HepG2 (cell line): ENCODE results near the gene ASCC3. TPM values are rescaled to one million over a fixed set of nuclear protein-coding genes. Genes with fewer than 3 reads are reported as not detected.

Experiments
- ARID4A ChIP-seq: sonication (generic); formaldehyde crosslinking; IDR thresholded peaks from 2 replicates; pipeline ENCODE4 v1.5.0; 2020; ENCODE audit warnings: mild to moderate bottlenecking, missing genetic modification reagents, borderline replicate concordance
- KLF13 ChIP-seq: sonication (generic); formaldehyde crosslinking; IDR thresholded peaks from 2 replicates; pipeline ENCODE4 v1.4.0; 2020; ENCODE audit warnings: mild to moderate bottlenecking, missing genetic modification reagents
- RBM39 ChIP-seq: fragments of 200-400 bp; formaldehyde crosslinking; IDR thresholded peaks from one replicate; pipeline ENCODE4 v1.6.1; 2018; ENCODE audit warnings: antibody characterized with exemption, mild to moderate bottlenecking, low read depth, low read length; ENCODE audit not compliant: poor library complexity, severe bottlenecking
- ZNF292 ChIP-seq: sonication (generic); formaldehyde crosslinking; IDR thresholded peaks from 2 replicates; pipeline ENCODE4 v1.8.1; 2022; ENCODE audit warnings: mild to moderate bottlenecking, low read depth, missing genetic modification reagents, borderline replicate concordance
- ZXDC ChIP-seq: sonication (generic); formaldehyde crosslinking; IDR thresholded peaks from 2 replicates; pipeline ENCODE4 v1.5.0; 2020; ENCODE audit warnings: mild to moderate bottlenecking, missing genetic modification reagents
- polyA plus RNA-seq, 8 experiments: library from polyadenylated mRNA; depleted of rRNA in 3 of 8; stranded (reverse) in 7 of 8; unstranded in 1 of 8; fragments of >200 nt; fragmentation: Illumina TruSeq in 4 of 8; extraction: Trizol in 4 of 8; gene quantifications; 2 replicates each; pipeline versions ENCODE4 v1.2.1 to v1.2.3, GENCODE V29; 2011 to 2016; ENCODE audit warnings: low read depth in 4 of 8, missing spikeins in 1 of 8, mixed read lengths in 1 of 8; ENCODE audit not compliant: insufficient read depth in 1 of 8
- total RNA-seq, 5 experiments: library from RNA; depleted of rRNA; stranded (reverse); fragments of >200 nt; fragmentation: Illumina TruSeq; extraction: Trizol; gene quantifications; 2 replicates each; pipeline ENCODE4 v1.2.3, GENCODE V29; 2016; ENCODE audit warnings: low read depth in 1 of 5
- TF ChIP-seq, protein P1 (sequence below), 2 experiments: sonication (generic) in 1 of 2; formaldehyde crosslinking in 1 of 2; IDR thresholded peaks; 2 replicates each; pipeline versions ENCODE4 v1.4.0 to v1.6.1; 2016 to 2020; ENCODE audit warnings: borderline replicate concordance in 1 of 2, low read depth in 1 of 2, mild to moderate bottlenecking in 1 of 2, missing genetic modification reagents in 1 of 2

Gene ASCC3
- total and polyA plus RNA-seq, 2 of the 13 experiments (the other 11 are each of a cell fraction or from before 2014, with no cell fraction given): 23.1 to 55.7 TPM

DNA sequence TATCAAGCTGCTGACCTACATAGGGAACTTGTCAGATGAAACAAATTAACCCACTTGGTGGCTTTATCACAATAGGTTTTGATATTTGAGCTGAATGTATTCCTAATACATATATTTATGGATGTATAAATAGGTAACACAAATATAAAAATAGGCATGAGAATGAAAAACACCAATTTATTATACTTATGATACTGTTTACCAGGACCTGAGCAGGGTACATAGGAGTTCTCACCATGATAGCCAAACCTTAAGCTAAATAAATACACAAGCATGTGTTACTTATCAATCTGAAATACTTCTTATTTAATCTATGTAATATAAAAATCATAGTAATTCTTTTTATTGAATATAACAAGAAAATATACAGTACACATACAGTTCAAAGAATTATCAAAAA, 25.0 kb downstream of the ASCC3 start (continued):
- TF ChIP-seq RBM39: no peak
- TF ChIP-seq ARID4A (CRISPR knock-in tag): no peak
- no peak for TF ChIP-seq KLF13 (CRISPR knock-in tag)
- no peak for TF ChIP-seq ZXDC (CRISPR knock-in tag)
- no peak for TF ChIP-seq ZNF292 (CRISPR knock-in tag)
- TF ChIP-seq, protein P1, sequence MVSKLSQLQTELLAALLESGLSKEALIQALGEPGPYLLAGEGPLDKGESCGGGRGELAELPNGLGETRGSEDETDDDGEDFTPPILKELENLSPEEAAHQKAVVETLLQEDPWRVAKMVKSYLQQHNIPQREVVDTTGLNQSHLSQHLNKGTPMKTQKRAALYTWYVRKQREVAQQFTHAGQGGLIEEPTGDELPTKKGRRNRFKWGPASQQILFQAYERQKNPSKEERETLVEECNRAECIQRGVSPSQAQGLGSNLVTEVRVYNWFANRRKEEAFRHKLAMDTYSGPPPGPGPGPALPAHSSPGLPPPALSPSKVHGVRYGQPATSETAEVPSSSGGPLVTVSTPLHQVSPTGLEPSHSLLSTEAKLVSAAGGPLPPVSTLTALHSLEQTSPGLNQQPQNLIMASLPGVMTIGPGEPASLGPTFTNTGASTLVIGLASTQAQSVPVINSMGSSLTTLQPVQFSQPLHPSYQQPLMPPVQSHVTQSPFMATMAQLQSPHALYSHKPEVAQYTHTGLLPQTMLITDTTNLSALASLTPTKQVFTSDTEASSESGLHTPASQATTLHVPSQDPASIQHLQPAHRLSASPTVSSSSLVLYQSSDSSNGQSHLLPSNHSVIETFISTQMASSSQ (IDR thresholded peaks at IDR 0.05; ENCODE audit: low read depth): no peak
- TF ChIP-seq, protein P1 (CRISPR knock-in tag; IDR thresholded peaks at IDR 0.05; ENCODE audit: borderline replicate concordance): no peak
